K562 (cell line): ENCODE measurements around the gene FAM20B. TPM values are rescaled to one million over a fixed set of nuclear protein-coding genes. Genes with fewer than 3 reads are reported as not detected.
A peak's percentile ranks its signal among the peaks of the same experiment; 100 is the strongest.

ENCODE experiments used
- ARNT ChIP-seq, 2 experiments: fragments of 450-650 bp; IDR thresholded peaks; 2 replicates each; pipeline ENCODE4 v1.6.1; 2016; ENCODE audit warnings: mild to moderate bottlenecking in 1 of 2
- ATF7 ChIP-seq: fragments of 450-650 bp; IDR thresholded peaks from 2 replicates; pipeline ENCODE4 v1.7.1; 2014; ENCODE audit warnings: mild to moderate bottlenecking, moderate library complexity
- CEBPG ChIP-seq, 3 experiments: fragments of 200-800 bp in 1 of 3; sonication (Bioruptor generic) in 1 of 3; sonication (generic) in 1 of 3; formaldehyde crosslinking in 1 of 3; IDR thresholded peaks in 2 of 3; conservative IDR thresholded peaks in 1 of 3; 2 replicates each; pipeline versions ENCODE4 v1.6.1 to v1.8.0; 2016 to 2022; ENCODE audit warnings: missing compliant biosample characterization in 2 of 3, missing genetic modification characterization in 2 of 3, mild to moderate bottlenecking in 1 of 3, missing genetic modification reagents in 1 of 3
- FOXP1 ChIP-seq: sonication (generic); formaldehyde crosslinking; IDR thresholded peaks from 2 replicates; pipeline ENCODE4 v1.8.0; 2022; ENCODE audit warnings: mild to moderate bottlenecking, missing genetic modification reagents
- HDAC8 ChIP-seq: fragments of 450-650 bp; IDR thresholded peaks from 2 replicates; pipeline ENCODE4 v1.6.1; 2016; ENCODE audit warnings: mild to moderate bottlenecking, missing genetic modification characterization, moderate library complexity, missing compliant biosample characterization
- IRF2 ChIP-seq: sonication (generic); formaldehyde crosslinking; IDR thresholded peaks from 2 replicates; pipeline ENCODE4 v1.8.1; 2022; ENCODE audit warnings: mild to moderate bottlenecking, missing genetic modification reagents
- KLF10 ChIP-seq: fragments of 250-450 bp; sonication (Bioruptor Pico); IDR thresholded peaks from 2 replicates; pipeline ENCODE4 v1.6.1; 2021; ENCODE audit warnings: matching md5 sums
- L3MBTL2 ChIP-seq: fragments of 450-650 bp; IDR thresholded peaks from 2 replicates; pipeline ENCODE4 v1.6.1; 2016; ENCODE audit warnings: mild to moderate bottlenecking, moderate library complexity
- NCOA1 ChIP-seq: fragments of 450-650 bp; IDR thresholded peaks from 2 replicates; pipeline ENCODE4 v1.6.1; 2016; ENCODE audit warnings: low read depth
- NFYB ChIP-seq: IDR thresholded peaks from 2 replicates; pipeline ENCODE4 v1.6.1; 2011; ENCODE audit warnings: mild to moderate bottlenecking, moderate library complexity; ENCODE audit not compliant: insufficient read length; ENCODE audit errors: extremely low read depth
- PTTG1 ChIP-seq: fragments of 450-650 bp; IDR thresholded peaks from 2 replicates; pipeline ENCODE4 v1.6.1; 2016; ENCODE audit warnings: low read depth, mild to moderate bottlenecking, missing genetic modification characterization, missing compliant biosample characterization
- SMAD3 ChIP-seq: fragments of 450-650 bp; formaldehyde crosslinking; conservative IDR thresholded peaks from 2 replicates; pipeline ENCODE4 v1.4.0; 2020; ENCODE audit warnings: mild to moderate bottlenecking
- ZKSCAN3 ChIP-seq: fragments of 250-450 bp; sonication (Bioruptor Pico); IDR thresholded peaks from 2 replicates; pipeline ENCODE4 v1.4.0; 2020
- ZNF140 ChIP-seq: fragments of 250-450 bp; sonication (Bioruptor Pico); IDR thresholded peaks from 2 replicates; pipeline ENCODE4 v1.8.0; 2021; ENCODE audit warnings: moderate library complexity, mild to moderate bottlenecking, inconsistent platforms
- ZNF76 ChIP-seq: fragments of 250-450 bp; sonication (Bioruptor Pico); IDR thresholded peaks from 2 replicates; pipeline ENCODE4 v1.4.0; 2020; ENCODE audit warnings: mild to moderate bottlenecking, moderate library complexity, borderline replicate concordance
- polyA plus RNA-seq, 8 experiments: library from polyadenylated mRNA; depleted of rRNA in 4 of 8; stranded (reverse) in 5 of 8; unstranded in 3 of 8; fragments of >200 nt; fragmentation: Nextera tagmentation in 2 of 8; fragmentation: Illumina TruSeq in 1 of 8; extraction: Ambion mirVana in 2 of 8; extraction: Trizol in 1 of 8; gene quantifications; 2 replicates each; pipeline versions ENCODE4 v1.2.1 to v1.2.3, GENCODE V29; 2011 to 2014; ENCODE audit warnings: inconsistent platforms in 1 of 8, missing spikeins in 1 of 8
- total RNA-seq, 7 experiments: library from RNA; depleted of rRNA in 6 of 7; stranded (reverse); fragments of >200 nt in 6 of 7; fragmentation: Illumina TruSeq in 2 of 7; extraction: Trizol in 2 of 7; gene quantifications; 2 replicates each; pipeline versions ENCODE4 v1.2.1 to v1.2.3, GENCODE V29; 2011 to 2021; ENCODE audit warnings: low replicate concordance in 1 of 7
- TF ChIP-seq, protein P1 (sequence below), 3 experiments: fragments of 200-800 bp in 1 of 3; fragments of 250-450 bp in 1 of 3; fragments of 450-650 bp in 1 of 3; sonication (Bioruptor Pico) in 1 of 3; sonication (Bioruptor generic) in 1 of 3; formaldehyde crosslinking in 1 of 3; IDR thresholded peaks; 2 replicates each; pipeline versions ENCODE4 v1.6.1 to v1.8.0; 2016 to 2022; ENCODE audit warnings: mild to moderate bottlenecking in 2 of 3, missing genetic modification characterization in 2 of 3, missing compliant biosample characterization in 1 of 3, moderate library complexity in 1 of 3
- TF ChIP-seq, protein P2 (sequence below): fragments of 450-650 bp; IDR thresholded peaks from 2 replicates; pipeline ENCODE4 v1.6.1; 2016
- TF ChIP-seq, protein P3 (sequence below): fragments of 450-650 bp; IDR thresholded peaks from 2 replicates; pipeline ENCODE4 v1.6.1; 2016; ENCODE audit warnings: borderline replicate concordance
- TF ChIP-seq, protein P4 (sequence below), 2 experiments: fragments of 450-650 bp; IDR thresholded peaks; 2 replicates each; pipeline ENCODE4 v1.6.1; 2016

The FAM20B gene
- total and polyA plus RNA-seq, 9 of the 15 experiments (the other 6 are each of a cell fraction or from before 2014, with no cell fraction given): 7.2 to 67.5 (median 42.9) TPM

DNA sequence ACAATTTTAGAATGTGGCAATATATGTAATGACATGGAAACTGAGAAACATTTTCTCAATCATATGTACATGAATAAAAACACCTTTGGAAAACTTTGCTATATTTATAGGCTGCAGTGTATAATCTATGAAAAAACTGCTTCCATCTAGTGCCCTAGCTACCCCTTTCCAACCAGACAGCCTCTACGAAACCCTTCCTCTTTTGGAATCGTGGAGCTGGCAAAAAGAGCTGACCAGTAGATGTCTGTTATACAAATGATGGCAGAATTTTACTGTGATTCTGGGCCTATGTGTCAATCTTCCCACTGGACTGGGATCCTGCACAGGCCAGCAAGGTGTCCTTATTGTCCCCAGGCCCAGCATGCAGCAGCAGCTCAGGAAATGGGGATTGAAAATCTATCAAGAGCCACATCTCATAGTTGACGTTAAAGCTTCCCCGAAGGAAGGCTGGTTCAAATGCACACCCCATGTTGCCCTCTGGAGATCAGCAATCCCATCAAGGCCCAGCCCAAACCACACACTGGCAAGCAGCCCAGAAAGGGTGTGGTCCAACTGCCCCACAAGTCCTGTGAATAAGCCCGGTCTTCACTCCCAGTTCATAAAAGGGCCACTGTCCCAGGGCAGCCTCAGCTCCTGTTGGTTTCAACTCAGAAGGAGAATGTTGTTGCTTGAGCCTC is 8.8 kb upstream of the FAM20B start (continued):
- no peak for TF ChIP-seq CEBPG (CRISPR knock-in tag; IDR thresholded peaks at IDR 0.05)
- TF ChIP-seq CEBPG (tag; conservative IDR thresholded peaks at IDR 0.05 in 1 of 2, IDR thresholded peaks at IDR 0.05 in 1 of 2): 0 out of 4 replicates have a peak, but pooled peaks of 1 of the 2 experiments have one; percentile 1
- TF ChIP-seq, protein P1, sequence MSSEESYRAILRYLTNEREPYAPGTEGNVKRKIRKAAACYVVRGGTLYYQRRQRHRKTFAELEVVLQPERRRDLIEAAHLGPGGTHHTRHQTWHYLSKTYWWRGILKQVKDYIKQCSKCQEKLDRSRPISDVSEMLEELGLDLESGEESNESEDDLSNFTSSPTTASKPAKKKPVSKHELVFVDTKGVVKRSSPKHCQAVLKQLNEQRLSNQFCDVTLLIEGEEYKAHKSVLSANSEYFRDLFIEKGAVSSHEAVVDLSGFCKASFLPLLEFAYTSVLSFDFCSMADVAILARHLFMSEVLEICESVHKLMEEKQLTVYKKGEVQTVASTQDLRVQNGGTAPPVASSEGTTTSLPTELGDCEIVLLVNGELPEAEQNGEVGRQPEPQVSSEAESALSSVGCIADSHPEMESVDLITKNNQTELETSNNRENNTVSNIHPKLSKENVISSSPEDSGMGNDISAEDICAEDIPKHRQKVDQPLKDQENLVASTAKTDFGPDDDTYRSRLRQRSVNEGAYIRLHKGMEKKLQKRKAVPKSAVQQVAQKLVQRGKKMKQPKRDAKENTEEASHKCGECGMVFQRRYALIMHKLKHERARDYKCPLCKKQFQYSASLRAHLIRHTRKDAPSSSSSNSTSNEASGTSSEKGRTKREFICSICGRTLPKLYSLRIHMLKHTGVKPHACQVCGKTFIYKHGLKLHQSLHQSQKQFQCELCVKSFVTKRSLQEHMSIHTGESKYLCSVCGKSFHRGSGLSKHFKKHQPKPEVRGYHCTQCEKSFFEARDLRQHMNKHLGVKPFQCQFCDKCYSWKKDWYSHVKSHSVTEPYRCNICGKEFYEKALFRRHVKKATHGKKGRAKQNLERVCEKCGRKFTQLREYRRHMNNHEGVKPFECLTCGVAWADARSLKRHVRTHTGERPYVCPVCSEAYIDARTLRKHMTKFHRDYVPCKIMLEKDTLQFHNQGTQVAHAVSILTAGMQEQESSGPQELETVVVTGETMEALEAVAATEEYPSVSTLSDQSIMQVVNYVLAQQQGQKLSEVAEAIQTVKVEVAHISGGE (CRISPR knock-in tag; IDR thresholded peaks at IDR 0.05): peak in 1 of 3 experiments; percentile 38; a peak in 1 of 6 replicates
- no peak for TF ChIP-seq NCOA1
- TF ChIP-seq, protein P2, sequence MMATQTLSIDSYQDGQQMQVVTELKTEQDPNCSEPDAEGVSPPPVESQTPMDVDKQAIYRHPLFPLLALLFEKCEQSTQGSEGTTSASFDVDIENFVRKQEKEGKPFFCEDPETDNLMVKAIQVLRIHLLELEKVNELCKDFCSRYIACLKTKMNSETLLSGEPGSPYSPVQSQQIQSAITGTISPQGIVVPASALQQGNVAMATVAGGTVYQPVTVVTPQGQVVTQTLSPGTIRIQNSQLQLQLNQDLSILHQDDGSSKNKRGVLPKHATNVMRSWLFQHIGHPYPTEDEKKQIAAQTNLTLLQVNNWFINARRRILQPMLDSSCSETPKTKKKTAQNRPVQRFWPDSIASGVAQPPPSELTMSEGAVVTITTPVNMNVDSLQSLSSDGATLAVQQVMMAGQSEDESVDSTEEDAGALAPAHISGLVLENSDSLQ: peak; percentile 80
- no peak for TF ChIP-seq IRF2
- TF ChIP-seq ARNT (IDR thresholded peaks at IDR 0.05): 0 out of 4 replicates have a peak, but pooled peaks of 1 of the 2 experiments have one; percentile 36
- TF ChIP-seq ZNF76 (CRISPR knock-in tag): no peak
- TF ChIP-seq ATF7: peak; percentile 44; the same call in 1 of the 2 replicates
- TF ChIP-seq ZNF140 (CRISPR knock-in tag): no peak
- peak; percentile 57 for TF ChIP-seq L3MBTL2
- no peak for TF ChIP-seq HDAC8 (tag)
- TF ChIP-seq PTTG1 (tag): no peak
- no peak for TF ChIP-seq KLF10 (CRISPR knock-in tag)
- TF ChIP-seq FOXP1: no peak
- TF ChIP-seq, protein P3, sequence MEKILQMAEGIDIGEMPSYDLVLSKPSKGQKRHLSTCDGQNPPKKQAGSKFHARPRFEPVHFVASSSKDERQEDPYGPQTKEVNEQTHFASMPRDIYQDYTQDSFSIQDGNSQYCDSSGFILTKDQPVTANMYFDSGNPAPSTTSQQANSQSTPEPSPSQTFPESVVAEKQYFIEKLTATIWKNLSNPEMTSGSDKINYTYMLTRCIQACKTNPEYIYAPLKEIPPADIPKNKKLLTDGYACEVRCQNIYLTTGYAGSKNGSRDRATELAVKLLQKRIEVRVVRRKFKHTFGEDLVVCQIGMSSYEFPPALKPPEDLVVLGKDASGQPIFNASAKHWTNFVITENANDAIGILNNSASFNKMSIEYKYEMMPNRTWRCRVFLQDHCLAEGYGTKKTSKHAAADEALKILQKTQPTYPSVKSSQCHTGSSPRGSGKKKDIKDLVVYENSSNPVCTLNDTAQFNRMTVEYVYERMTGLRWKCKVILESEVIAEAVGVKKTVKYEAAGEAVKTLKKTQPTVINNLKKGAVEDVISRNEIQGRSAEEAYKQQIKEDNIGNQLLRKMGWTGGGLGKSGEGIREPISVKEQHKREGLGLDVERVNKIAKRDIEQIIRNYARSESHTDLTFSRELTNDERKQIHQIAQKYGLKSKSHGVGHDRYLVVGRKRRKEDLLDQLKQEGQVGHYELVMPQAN: no peak
- no peak for TF ChIP-seq NFYB
- no peak for TF ChIP-seq ZKSCAN3 (CRISPR knock-in tag)
- TF ChIP-seq SMAD3 (CRISPR knock-in tag): no peak
- TF ChIP-seq, protein P4, sequence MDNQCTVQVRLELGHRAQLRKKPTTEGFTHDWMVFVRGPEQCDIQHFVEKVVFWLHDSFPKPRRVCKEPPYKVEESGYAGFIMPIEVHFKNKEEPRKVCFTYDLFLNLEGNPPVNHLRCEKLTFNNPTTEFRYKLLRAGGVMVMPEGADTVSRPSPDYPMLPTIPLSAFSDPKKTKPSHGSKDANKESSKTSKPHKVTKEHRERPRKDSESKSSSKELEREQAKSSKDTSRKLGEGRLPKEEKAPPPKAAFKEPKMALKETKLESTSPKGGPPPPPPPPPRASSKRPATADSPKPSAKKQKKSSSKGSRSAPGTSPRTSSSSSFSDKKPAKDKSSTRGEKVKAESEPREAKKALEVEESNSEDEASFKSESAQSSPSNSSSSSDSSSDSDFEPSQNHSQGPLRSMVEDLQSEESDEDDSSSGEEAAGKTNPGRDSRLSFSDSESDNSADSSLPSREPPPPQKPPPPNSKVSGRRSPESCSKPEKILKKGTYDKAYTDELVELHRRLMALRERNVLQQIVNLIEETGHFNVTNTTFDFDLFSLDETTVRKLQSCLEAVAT (IDR thresholded peaks at IDR 0.05): peak in 1 of 2 experiments; percentile 73; a peak in 2 of 4 replicates
